H9 (cell line): ENCODE results near the gene MBOAT2. TPM values are rescaled to one million over a fixed set of nuclear protein-coding genes. Genes with fewer than 3 reads are reported as not detected.
"Not testable (repeated sequence)": the region's sequence is repeated elsewhere in the genome, so short reads cannot be mapped to it uniquely, and the experiment has no call there.

Source experiments
- DNase-seq: peaks from one replicate; pipeline ENCODE4 v3.0.0-alpha.2; 2017
- H2AFZ ChIP-seq: one replicate; pipeline ENCODE4 v1.6.1; 2013; ENCODE audit warnings: mild to moderate bottlenecking, low read length, control low read depth, moderate library complexity
- H2AK5ac ChIP-seq: 2 replicates; pipeline ENCODE4 v1.6.1; 2013; ENCODE audit warnings: low read length, control low read depth, mixed read lengths; ENCODE audit not compliant: insufficient read length
- H2BK120ac ChIP-seq: one replicate; pipeline ENCODE4 v1.6.1; 2013; ENCODE audit warnings: low read depth, mild to moderate bottlenecking, low read length, control low read depth, inconsistent platforms; ENCODE audit not compliant: poor library complexity, severe bottlenecking
- H2BK12ac ChIP-seq: 2 replicates; pipeline ENCODE4 v1.6.1; 2013; ENCODE audit warnings: low read length, control low read depth, mixed read lengths, low read depth; ENCODE audit not compliant: insufficient read length
- H2BK15ac ChIP-seq: 2 replicates; pipeline ENCODE4 v1.6.1; 2013; ENCODE audit warnings: low read depth, low read length, control low read depth
- H2BK20ac ChIP-seq: one replicate; pipeline ENCODE4 v1.6.1; 2013; ENCODE audit warnings: low read depth, mild to moderate bottlenecking, low read length, control low read depth, inconsistent platforms; ENCODE audit not compliant: poor library complexity, severe bottlenecking
- H2BK5ac ChIP-seq: 2 replicates; pipeline ENCODE4 v1.6.1; 2013; ENCODE audit warnings: low read length, control low read depth, mixed read lengths; ENCODE audit not compliant: insufficient read length
- H3K14ac ChIP-seq: 2 replicates; pipeline ENCODE4 v1.6.1; 2013; ENCODE audit warnings: low read length, control low read depth; ENCODE audit not compliant: insufficient read depth
- H3K18ac ChIP-seq: 2 replicates; pipeline ENCODE4 v1.6.1; 2013; ENCODE audit warnings: low read depth, mild to moderate bottlenecking, mixed read lengths, low read length, control low read depth; ENCODE audit not compliant: insufficient read length
- H3K23ac ChIP-seq: 2 replicates; pipeline ENCODE4 v1.6.1; 2013; ENCODE audit warnings: low read length, control low read depth, mixed read lengths, low read depth; ENCODE audit not compliant: insufficient read length
- H3K23me2 ChIP-seq: 2 replicates; pipeline ENCODE4 v1.6.1; 2013; ENCODE audit warnings: low read depth, mild to moderate bottlenecking, mixed read lengths, low read length, control low read depth; ENCODE audit not compliant: insufficient read length, poor library complexity, severe bottlenecking
- H3K27ac ChIP-seq: 2 replicates; pipeline ENCODE4 v1.5.1; 2013; ENCODE audit warnings: low read length, control low read depth, mixed read lengths, low read depth; ENCODE audit not compliant: insufficient read length
- H3K27me3 ChIP-seq: 2 replicates; pipeline ENCODE4 v1.6.1; 2013; ENCODE audit warnings: low read length, control low read depth, inconsistent platforms; ENCODE audit not compliant: insufficient read depth
- H3K4ac ChIP-seq: 2 replicates; pipeline ENCODE4 v1.6.1; 2013; ENCODE audit warnings: low read depth, mild to moderate bottlenecking, control low read depth, inconsistent platforms, low read length, moderate library complexity
- H3K4me1 ChIP-seq: 2 replicates; pipeline ENCODE4 v1.6.1; 2013; ENCODE audit warnings: low read length, control low read depth, inconsistent platforms; ENCODE audit not compliant: insufficient read depth
- H3K4me2 ChIP-seq: 2 replicates; pipeline ENCODE4 v1.6.1; 2013; ENCODE audit warnings: low read length, control low read depth, mixed read lengths; ENCODE audit not compliant: insufficient read length, insufficient read depth
- H3K56ac ChIP-seq: 2 replicates; pipeline ENCODE4 v1.6.1; 2013; ENCODE audit warnings: low read depth, mild to moderate bottlenecking, mixed read lengths, low read length, control low read depth; ENCODE audit not compliant: insufficient read length
- H3K79me1 ChIP-seq: 2 replicates; pipeline ENCODE4 v1.6.1; 2013; ENCODE audit warnings: low read depth, mild to moderate bottlenecking, moderate library complexity, low read length, control low read depth, inconsistent platforms; ENCODE audit not compliant: insufficient read depth, poor library complexity, severe bottlenecking
- H3K79me2 ChIP-seq: 2 replicates; pipeline ENCODE4 v1.6.1; 2013; ENCODE audit warnings: low read length, control low read depth, inconsistent platforms; ENCODE audit not compliant: insufficient read depth
- H3K9ac ChIP-seq: 2 replicates; pipeline ENCODE4 v1.6.1; 2013; ENCODE audit warnings: low read length, control low read depth, mixed read lengths; ENCODE audit not compliant: insufficient read length; ENCODE audit errors: extremely low read depth
- H3K9me3 ChIP-seq: one replicate; pipeline ENCODE4 v1.6.1; 2013; ENCODE audit warnings: low read depth, low read length, inconsistent platforms; ENCODE audit not compliant: control insufficient read depth
- H3T11ph ChIP-seq: one replicate; pipeline ENCODE4 v1.6.1; 2013; ENCODE audit warnings: mild to moderate bottlenecking, low read length, control low read depth, inconsistent platforms
- H4K20me1 ChIP-seq: one replicate; pipeline ENCODE4 v1.6.1; 2013; ENCODE audit not compliant: control insufficient read depth, insufficient read length, insufficient read depth
- H4K5ac ChIP-seq: 2 replicates; pipeline ENCODE4 v1.6.1; 2013; ENCODE audit warnings: low read depth, mild to moderate bottlenecking, mixed read lengths, low read length, control low read depth; ENCODE audit not compliant: insufficient read length
- H4K8ac ChIP-seq: replicated peaks from 2 replicates; pipeline ENCODE4 v1.6.1; 2013; ENCODE audit warnings: low read length, control low read depth, mixed read lengths, low read depth; ENCODE audit not compliant: insufficient read length
- H4K91ac ChIP-seq: 2 replicates; pipeline ENCODE4 v1.6.1; 2013; ENCODE audit warnings: low read depth, mild to moderate bottlenecking, moderate library complexity, mixed read lengths, low read length, control low read depth; ENCODE audit not compliant: insufficient read length
- H3K27ac Mint-ChIP-seq, 3 experiments: 2 replicates in 2 of 3; 3 replicates in 1 of 3; pipeline ENCODE4 v1.8.0; 2020 to 2021; ENCODE audit warnings: mixed read lengths in 3 of 3, mild to moderate bottlenecking in 1 of 3, moderate library complexity in 1 of 3
- H3K27me3 Mint-ChIP-seq: 2 replicates; pipeline ENCODE4 v1.8.0; 2021; ENCODE audit warnings: low read depth, mild to moderate bottlenecking, moderate library complexity, mixed read lengths
- H3K36me3 Mint-ChIP-seq, 3 experiments: 2 replicates in 2 of 3; 3 replicates in 1 of 3; pipeline ENCODE4 v1.8.0; 2020 to 2021; ENCODE audit warnings: low read depth in 3 of 3, mixed read lengths in 3 of 3; ENCODE audit not compliant: insufficient read depth in 1 of 3
- H3K4me1 Mint-ChIP-seq, 2 experiments: 2 replicates each; pipeline ENCODE4 v1.8.0; 2020; ENCODE audit warnings: mixed read lengths in 2 of 2
- H3K4me3 Mint-ChIP-seq, 2 experiments: 2 replicates in 1 of 2; 3 replicates in 1 of 2; pipeline ENCODE4 v1.8.0; 2020 to 2021; ENCODE audit warnings: mild to moderate bottlenecking in 2 of 2, mixed read lengths in 2 of 2, moderate library complexity in 1 of 2
- H3K9me3 Mint-ChIP-seq, 2 experiments: 2 replicates in 1 of 2; 3 replicates in 1 of 2; pipeline ENCODE4 v1.8.0; 2020; ENCODE audit warnings: mild to moderate bottlenecking in 2 of 2, mixed read lengths in 2 of 2, moderate library complexity in 1 of 2
- WGBS: extraction: QIAGEN DNeasy Blood & Tissue Kit; methylation state at CpG from one replicate; pipeline ENCODE4 v1.1.7; 2013; ENCODE audit warnings: missing lambda C conversion rate, low lambda C conversion rate, mixed read lengths; ENCODE audit not compliant: insufficient read length; ENCODE audit errors: extremely low coverage; 5-methylcytosine and 5-hydroxymethylcytosine counted together
- total RNA-seq: library from RNA; stranded (reverse); gene quantifications from 2 replicates; pipeline ENCODE4 v1.2.1, GENCODE V29; 2021
- TF ChIP-seq, protein P1 (sequence below): fragments of 200-600 bp; sonication (generic); conservative IDR thresholded peaks from 3 replicates; pipeline ENCODE4 v1.8.0; 2021; ENCODE audit warnings: antibody characterized with exemption, mild to moderate bottlenecking

Gene MBOAT2
- total RNA-seq, 1 experiment from 2014 or later = 20.2 TPM

DNA sequence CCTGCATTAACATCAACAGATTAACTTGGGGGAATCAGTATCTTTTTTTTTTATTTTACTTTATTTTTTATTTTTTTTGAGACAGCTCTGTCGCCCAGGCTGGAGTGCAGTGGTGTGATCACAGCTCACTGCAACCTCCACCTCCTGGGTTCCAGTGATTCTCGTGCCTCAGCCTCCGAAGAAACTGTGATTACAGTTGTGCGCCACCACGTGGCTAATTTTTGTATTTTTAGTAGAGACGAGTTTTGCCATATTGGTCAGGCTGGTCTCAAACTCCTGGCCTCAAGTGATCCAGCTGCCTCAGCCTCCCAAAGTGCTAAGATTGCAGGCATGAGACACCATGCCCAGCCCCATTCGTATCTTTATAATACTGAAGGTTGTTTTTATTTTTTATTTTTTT is 99.6 kb downstream of the MBOAT2 start:
- DNase-seq, H4K20me1 ChIP-seq, H3K4me1 ChIP-seq, H3K27ac ChIP-seq, H3K27me3 Mint-ChIP-seq, H3K4me2 ChIP-seq, H2BK15ac ChIP-seq, H3K4me3 Mint-ChIP-seq, H3K18ac ChIP-seq, H2BK120ac ChIP-seq, H2AFZ ChIP-seq, H3K79me2 ChIP-seq, H3K79me1 ChIP-seq, H3K56ac ChIP-seq, H3K27me3 ChIP-seq, H4K8ac ChIP-seq, H3K14ac ChIP-seq, H3K4ac ChIP-seq, H2BK20ac ChIP-seq, H3K9me3 ChIP-seq, H2AK5ac ChIP-seq, H3K9ac ChIP-seq, H2BK12ac ChIP-seq, H3K27ac Mint-ChIP-seq, H3K9me3 Mint-ChIP-seq, H3K23me2 ChIP-seq, H4K91ac ChIP-seq, H3K23ac ChIP-seq, H3T11ph ChIP-seq, H2BK5ac ChIP-seq, H4K5ac ChIP-seq: not testable (repeated sequence)
- WGBS = no CpG with 5 or more reads among the region's 7 CpGs
- TF ChIP-seq, protein P1, sequence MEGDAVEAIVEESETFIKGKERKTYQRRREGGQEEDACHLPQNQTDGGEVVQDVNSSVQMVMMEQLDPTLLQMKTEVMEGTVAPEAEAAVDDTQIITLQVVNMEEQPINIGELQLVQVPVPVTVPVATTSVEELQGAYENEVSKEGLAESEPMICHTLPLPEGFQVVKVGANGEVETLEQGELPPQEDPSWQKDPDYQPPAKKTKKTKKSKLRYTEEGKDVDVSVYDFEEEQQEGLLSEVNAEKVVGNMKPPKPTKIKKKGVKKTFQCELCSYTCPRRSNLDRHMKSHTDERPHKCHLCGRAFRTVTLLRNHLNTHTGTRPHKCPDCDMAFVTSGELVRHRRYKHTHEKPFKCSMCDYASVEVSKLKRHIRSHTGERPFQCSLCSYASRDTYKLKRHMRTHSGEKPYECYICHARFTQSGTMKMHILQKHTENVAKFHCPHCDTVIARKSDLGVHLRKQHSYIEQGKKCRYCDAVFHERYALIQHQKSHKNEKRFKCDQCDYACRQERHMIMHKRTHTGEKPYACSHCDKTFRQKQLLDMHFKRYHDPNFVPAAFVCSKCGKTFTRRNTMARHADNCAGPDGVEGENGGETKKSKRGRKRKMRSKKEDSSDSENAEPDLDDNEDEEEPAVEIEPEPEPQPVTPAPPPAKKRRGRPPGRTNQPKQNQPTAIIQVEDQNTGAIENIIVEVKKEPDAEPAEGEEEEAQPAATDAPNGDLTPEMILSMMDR = peak; percentile 16; the same call in 1 of the 3 replicates
- Mint-ChIP-seq H3K36me3 (peaks cover 34 to 49% (median 40%) of the 10 kb centered on the region in 3 experiments), H3K4me1 (peaks cover 10 to 11% of the 10 kb centered on the region in 2 experiments)

DNA sequence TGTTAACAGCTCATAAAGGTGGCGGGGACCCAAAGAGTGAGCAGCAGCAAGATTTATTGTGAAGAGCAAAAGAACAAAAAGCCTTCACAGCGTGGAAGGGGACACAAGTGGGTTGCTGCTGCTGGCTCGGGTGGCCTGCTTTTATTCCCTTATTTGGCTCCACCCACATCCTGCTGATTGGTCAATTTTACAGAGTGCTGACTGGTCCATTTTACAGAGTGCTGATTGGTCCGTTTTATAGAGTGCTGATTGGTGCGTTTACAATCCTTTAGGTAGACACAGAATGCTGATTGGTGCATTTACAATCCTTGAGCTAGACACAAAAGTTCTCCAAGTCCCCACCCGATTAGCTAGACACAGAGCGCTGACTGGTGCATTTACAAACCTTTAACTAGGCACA is 100.7 kb downstream of the MBOAT2 start:
- H3K23me2 ChIP-seq, H3K79me2 ChIP-seq, H3K79me1 ChIP-seq, H2BK20ac ChIP-seq, H3K27me3 Mint-ChIP-seq, H2AK5ac ChIP-seq, H3T11ph ChIP-seq, H3K9me3 Mint-ChIP-seq, H3K4me2 ChIP-seq, H3K14ac ChIP-seq, H3K4ac ChIP-seq, H4K20me1 ChIP-seq, H3K9ac ChIP-seq, H2BK5ac ChIP-seq, H2AFZ ChIP-seq, H3K23ac ChIP-seq, H3K4me3 Mint-ChIP-seq, H3K4me1 ChIP-seq, H3K18ac ChIP-seq, H3K27ac ChIP-seq, H2BK120ac ChIP-seq, H2BK12ac ChIP-seq, H4K5ac ChIP-seq, H4K8ac ChIP-seq, H2BK15ac ChIP-seq, H3K56ac ChIP-seq, H3K27me3 ChIP-seq, DNase-seq, H3K9me3 ChIP-seq, H4K91ac ChIP-seq: not testable (repeated sequence)
- peaks cover 10 to 11% of the 10 kb centered on the region in 2 experiments for H3K4me1 Mint-ChIP-seq
- WGBS = no CpG with 5 or more reads among the region's 7 CpGs
- H3K36me3 Mint-ChIP-seq = peaks cover 34 to 46% (median 40%) of the 10 kb centered on the region in 3 experiments
- H3K27ac Mint-ChIP-seq = peak overlapping the region in 1 of 3 experiments; percentile 24; a peak in 2 of 7 replicates
